Thymus (tissue), 11 donors: ENCODE measurements around the gene KLHL25. TPM values are rescaled to one million over a fixed set of nuclear protein-coding genes. Genes with fewer than 3 reads are reported as not detected.

Experiments used
- DNase-seq, 9 donors: peaks; one replicate each; pipeline ENCODE4 v3.0.0-alpha.2; 2013; ENCODE audit warnings: low spot score in 9 of 9, low read depth in 6 of 9, missing footprints in 1 of 9
- H3K27ac ChIP-seq, 2 donors: one replicate each; pipeline ENCODE4 v1.5.1; 2013; ENCODE audit warnings: control low read depth in 1 of 2, low read depth in 1 of 2, low read length in 1 of 2, mild to moderate bottlenecking in 1 of 2, moderate library complexity in 1 of 2
- H3K27me3 ChIP-seq, 2 donors: one replicate each; pipeline ENCODE4 v1.5.1; 2013; ENCODE audit warnings: low read length in 1 of 2; ENCODE audit not compliant: control insufficient read depth in 2 of 2, insufficient read depth in 1 of 2
- H3K36me3 ChIP-seq, 2 donors: one replicate each; pipeline ENCODE4 v1.5.1; 2013; ENCODE audit warnings: low read length in 1 of 2, mild to moderate bottlenecking in 1 of 2, moderate library complexity in 1 of 2; ENCODE audit not compliant: control insufficient read depth in 2 of 2, insufficient read depth in 2 of 2
- H3K4me1 ChIP-seq, 2 donors: one replicate each; pipeline ENCODE4 v1.5.1; 2013; ENCODE audit warnings: low read length in 2 of 2; ENCODE audit not compliant: control insufficient read depth in 2 of 2, insufficient read depth in 2 of 2
- H3K4me3 ChIP-seq, 2 donors: one replicate each; pipeline ENCODE4 v1.5.1; 2013; ENCODE audit warnings: low read length in 2 of 2, control low read depth in 1 of 2, mild to moderate bottlenecking in 1 of 2
- H3K9me3 ChIP-seq, 2 donors: one replicate each; pipeline ENCODE4 v1.5.1; 2013; ENCODE audit warnings: low read length in 1 of 2, mild to moderate bottlenecking in 1 of 2; ENCODE audit not compliant: control insufficient read depth in 2 of 2, insufficient read depth in 1 of 2
- WGBS: extraction: QIAGEN DNeasy Blood & Tissue Kit; methylation state at CpG from one replicate; pipeline ENCODE4 v1.1.7; 2013; 5-methylcytosine and 5-hydroxymethylcytosine counted together
- polyA plus RNA-seq: library from polyadenylated mRNA; stranded (reverse); fragments of 200-250 nt; gene quantifications from one replicate; pipeline ENCODE4 v1.2.3, GENCODE V29; 2013
- total RNA-seq: library from RNA; stranded (reverse); fragments of 120-200 nt; gene quantifications from one replicate; pipeline ENCODE4 v1.2.4, GENCODE V29; 2013
- donor health status: healthy.

Gene KLHL25
- total and polyA plus RNA-seq, 2 donors = 3.2 to 3.7 TPM

GRCh38 chr15:85722374-85723152, 72.2 kb downstream of the KLHL25 start:
- Histone ChIP-seq H3K36me3 (peaks cover 63 to 91% of the 10 kb centered on the region in 2 donors), H3K27ac (no peak overlapping the region)

GRCh38 chr15:85718981-85719380, 75.7 kb downstream of the KLHL25 start:
- no peaks in the 10 kb centered on the region for H3K9me3 ChIP-seq
- H3K36me3 ChIP-seq = peaks cover 47 to 79% of the 10 kb centered on the region in 2 donors
- H3K27ac ChIP-seq = no peak overlapping the region
- H3K4me1 ChIP-seq = no peaks in the 10 kb centered on the region
- WGBS = 98% methylated on average over 4 of the region's 4 CpGs
- H3K27me3 ChIP-seq = no peaks in the 10 kb centered on the region
- no peak for DNase-seq
- no peak overlapping the region for H3K4me3 ChIP-seq

More at GRCh38 chr15:85722374-85723152, 72.2 kb downstream of the KLHL25 start:
- Histone ChIP-seq H3K27me3 (no peaks in the 10 kb centered on the region), H3K4me1 (no peaks in the 10 kb centered on the region), H3K4me3 (no peak overlapping the region), H3K9me3 (no peaks in the 10 kb centered on the region)
- 97% methylated on average over 1 of the region's 1 CpG for WGBS
- no peak for DNase-seq

- H3K9me3 ChIP-seq = no peaks in the 10 kb centered on the region
- DNase-seq = no peak
- 93% methylated on average over 12 of the region's 12 CpGs for WGBS
- peaks cover 45 to 77% of the 10 kb centered on the region in 2 donors for H3K36me3 ChIP-seq
- H3K4me3 ChIP-seq = no peak overlapping the region
- H3K4me1 ChIP-seq = no peaks in the 10 kb centered on the region
- H3K27me3 ChIP-seq = no peaks in the 10 kb centered on the region
- no peak overlapping the region for H3K27ac ChIP-seq
Observed at GRCh38 chr15:85718271-85718971, 76.3 kb downstream of the KLHL25 start.

- DNase-seq = no peak
- Histone ChIP-seq H3K4me1 (no peaks in the 10 kb centered on the region), H3K27ac (no peak overlapping the region), H3K36me3 (peaks cover 39 to 74% of the 10 kb centered on the region in 2 donors), H3K9me3 (no peaks in the 10 kb centered on the region), H3K27me3 (no peaks in the 10 kb centered on the region), H3K4me3 (no peak overlapping the region)
- WGBS = 96% methylated on average over 2 of the region's 2 CpGs
Observed at GRCh38 chr15:85717212-85717611, 77.5 kb downstream of the KLHL25 start.

- no peaks in the 10 kb centered on the region for H3K9me3 ChIP-seq
- whole genome bisulfite sequencing = 94% methylated on average over 3 of the region's 3 CpGs
- H3K4me3 ChIP-seq = no peak overlapping the region
- H3K27ac ChIP-seq = no peak overlapping the region
- H3K36me3 ChIP-seq = peaks cover 33 to 70% of the 10 kb centered on the region in 2 donors
- no peaks in the 10 kb centered on the region for H3K27me3 ChIP-seq
- no peak for DNase-seq
- no peaks in the 10 kb centered on the region for H3K4me1 ChIP-seq
Observed at GRCh38 chr15:85716261-85716660, 78.5 kb downstream of the KLHL25 start.

- Histone ChIP-seq H3K27me3 (no peaks in the 10 kb centered on the region), H3K4me1 (peaks cover 5 to 18% of the 10 kb centered on the region in 2 donors), H3K4me3 (no peak overlapping the region), H3K9me3 (no peaks in the 10 kb centered on the region), H3K36me3 (peaks cover 23 to 56% of the 10 kb centered on the region in 2 donors), H3K27ac (no peak overlapping the region)
- DNase-seq = no peak
- WGBS = 97% methylated on average over 7 of the region's 7 CpGs
Observed at GRCh38 chr15:85711580-85712192, 83.0 kb downstream of the KLHL25 start.

GRCh38 chr15:85710340-85710842, 84.3 kb downstream of the KLHL25 start:
- WGBS = 98% methylated on average over 7 of the region's 7 CpGs
- DNase-seq = no peak
- Histone ChIP-seq H3K4me3 (no peak overlapping the region), H3K27ac (no peak overlapping the region), H3K36me3 (peaks cover 15 to 45% of the 10 kb centered on the region in 2 donors), H3K4me1 (peaks cover 11 to 26% of the 10 kb centered on the region in 2 donors), H3K9me3 (no peaks in the 10 kb centered on the region), H3K27me3 (no peaks in the 10 kb centered on the region)
